ENCODE measurements around the gene ZSCAN12. TPM values are rescaled to one million over a fixed set of nuclear protein-coding genes. Genes with fewer than 3 reads are reported as not detected.
"Not testable (repeated sequence)": the region's sequence is repeated elsewhere in the genome, so short reads cannot be mapped to it uniquely, and the experiment has no call there.

ZSCAN12 gene
- total RNA-seq, 2 donors from 2014 or later = 5.6 to 6.4 TPM

DNA sequence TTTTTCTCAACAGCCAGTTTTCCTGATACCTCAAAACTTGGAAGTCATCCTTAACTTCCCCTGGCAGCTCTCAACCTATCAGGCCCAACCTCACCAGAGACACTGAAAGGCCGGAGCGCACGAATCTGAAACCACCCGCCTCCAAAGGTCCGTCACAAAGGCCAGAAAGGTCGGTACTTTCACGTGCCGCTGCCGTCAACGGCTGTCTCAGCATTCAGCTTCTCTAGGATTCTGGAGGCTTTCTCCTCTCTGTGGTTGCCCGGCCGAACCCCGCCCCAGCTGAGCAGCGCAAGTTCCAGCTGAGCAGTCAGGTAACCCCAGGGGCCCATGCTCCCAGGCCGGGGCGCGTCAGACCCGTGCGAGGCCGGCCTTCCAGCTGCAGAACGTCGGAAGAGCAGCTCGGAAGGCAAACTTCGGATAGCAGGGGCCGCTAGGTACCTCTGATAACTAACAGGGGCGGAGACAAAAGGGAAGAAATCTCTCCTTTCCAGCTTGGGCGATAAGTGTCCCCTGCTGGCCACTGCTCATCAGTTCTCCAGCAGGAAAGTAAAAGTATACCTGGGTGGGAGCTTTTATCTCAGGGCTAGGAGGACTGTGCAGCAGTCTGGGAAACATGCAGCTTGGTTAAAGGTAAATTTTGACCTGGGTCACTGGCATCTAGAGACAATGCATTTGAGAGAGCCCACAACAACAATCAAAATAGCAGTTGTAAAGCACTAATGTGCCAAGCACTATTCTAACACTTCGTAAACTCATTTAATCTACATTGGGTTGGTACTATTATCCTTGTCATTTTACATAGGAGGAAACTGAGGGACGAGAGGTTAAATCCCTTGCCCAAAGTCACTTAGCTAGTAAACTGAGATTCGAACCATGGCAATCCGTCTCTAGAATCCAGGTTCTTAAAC is 16.1 kb downstream of the ZSCAN12 start:
- no peaks in the 10 kb centered on the region for H3K27me3 Mint-ChIP-seq (ENCODE audit: low read depth)
- peak; percentile 81 to 84 for ATAC-seq (replicated peaks in 1 of 2)

DNA sequence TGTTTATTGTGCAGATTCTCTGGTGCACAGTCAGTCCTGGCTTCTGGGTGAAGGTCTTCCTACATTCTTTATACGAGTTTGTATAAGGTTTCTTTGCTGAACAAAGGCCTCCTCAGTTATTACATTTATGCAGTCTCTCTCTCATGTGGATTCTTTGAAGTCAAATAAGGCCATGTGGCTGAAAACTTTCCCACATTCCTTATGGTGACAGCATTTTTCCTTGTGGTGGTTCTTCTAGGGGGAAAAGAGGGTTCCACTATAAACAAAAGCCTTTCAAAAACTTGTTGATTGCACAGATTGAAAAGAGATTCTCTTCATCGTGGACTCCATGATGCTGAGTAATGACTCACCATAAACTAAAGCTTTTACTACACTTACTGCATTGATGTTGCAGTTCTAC is 19.2 kb downstream of the ZSCAN12 start:
- no peak for DNase-seq
- Mint-ChIP-seq H3K36me3 (ENCODE audit: insufficient read depth in 2 of 2) (peaks cover 17 to 26% of the 10 kb centered on the region in 2 donors), H3K27me3 (ENCODE audit: low read depth) (no peaks in the 10 kb centered on the region), H3K9me3 (no peaks in the 10 kb centered on the region), H3K27ac (no peak overlapping the region), H3K4me3 (no peak overlapping the region), H3K4me1 (ENCODE audit: low read depth) (peaks cover 17% of the 10 kb centered on the region)
- ATAC-seq (replicated peaks in 1 of 2) = no peak

More for the DNA sequence above, 16.1 kb downstream of the ZSCAN12 start:
- Mint-ChIP-seq H3K4me3 (peak overlapping the region; percentile 84 to 85), H3K9me3 (no peaks in the 10 kb centered on the region), H3K4me1 (ENCODE audit: low read depth) (peaks cover 17% of the 10 kb centered on the region), H3K36me3 (ENCODE audit: insufficient read depth in 2 of 2) (peaks cover 16 to 27% of the 10 kb centered on the region in 2 donors), H3K27ac (peak overlapping the region; percentile 18)
- peak; percentile 50 to 65 for DNase-seq

DNA sequence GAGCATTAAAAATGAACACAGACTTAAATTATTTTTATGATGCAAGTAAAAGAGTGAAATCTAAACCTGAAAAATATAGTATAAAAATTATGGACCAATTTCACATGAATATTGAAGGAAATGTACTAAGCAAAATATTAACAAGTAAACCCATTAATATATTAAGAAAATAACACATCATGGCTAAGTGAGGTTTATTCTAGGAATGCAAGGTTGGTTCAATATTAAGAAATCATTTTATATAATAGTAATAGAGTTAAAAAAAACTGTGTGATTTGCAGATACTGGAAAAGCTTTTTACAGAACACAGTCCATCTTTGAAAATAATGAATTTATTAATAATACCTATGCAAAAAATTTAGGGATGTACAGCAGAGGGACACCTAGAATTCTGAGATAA is 20.9 kb downstream of the ZSCAN12 start:
- Mint-ChIP-seq H3K9me3 (no peaks in the 10 kb centered on the region), H3K27me3 (ENCODE audit: low read depth) (no peaks in the 10 kb centered on the region), H3K4me3 (no peak overlapping the region), H3K4me1 (ENCODE audit: low read depth) (peaks cover 14% of the 10 kb centered on the region), H3K36me3 (ENCODE audit: insufficient read depth in 2 of 2) (peaks cover 17 to 26% of the 10 kb centered on the region in 2 donors), H3K27ac (no peak overlapping the region)
- ATAC-seq (replicated peaks in 1 of 2) = no peak
- no peak for DNase-seq

DNA sequence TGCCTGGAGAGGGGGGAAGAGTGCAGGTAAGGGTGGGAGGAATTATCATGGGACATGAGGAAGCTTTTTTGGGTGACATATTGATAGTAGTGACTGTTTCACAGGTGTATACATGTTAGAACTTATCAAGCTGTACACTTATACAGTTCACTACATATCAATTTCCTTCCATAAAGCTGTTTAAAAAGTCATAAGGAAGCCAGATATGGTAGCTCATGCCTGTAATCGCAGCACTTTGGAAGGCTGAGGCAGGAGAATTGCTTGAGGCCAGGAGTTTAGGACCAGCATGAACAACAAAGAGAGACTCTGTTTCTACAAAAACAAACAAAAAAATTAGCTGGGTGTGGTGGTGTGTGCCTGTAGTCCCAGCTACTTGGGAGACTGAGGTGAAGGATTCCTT is 21.7 kb downstream of the ZSCAN12 start:
- Mint-ChIP-seq H3K27me3 (ENCODE audit: low read depth) (no peaks in the 10 kb centered on the region), H3K36me3 (ENCODE audit: insufficient read depth in 2 of 2) (peaks cover 17 to 26% of the 10 kb centered on the region in 2 donors), H3K9me3 (no peaks in the 10 kb centered on the region), H3K4me1 (ENCODE audit: low read depth) (peaks cover 6% of the 10 kb centered on the region), H3K27ac (no peak overlapping the region), H3K4me3 (no peak overlapping the region)
- ATAC-seq (replicated peaks in 1 of 2) = no peak
- no peak for DNase-seq

DNA sequence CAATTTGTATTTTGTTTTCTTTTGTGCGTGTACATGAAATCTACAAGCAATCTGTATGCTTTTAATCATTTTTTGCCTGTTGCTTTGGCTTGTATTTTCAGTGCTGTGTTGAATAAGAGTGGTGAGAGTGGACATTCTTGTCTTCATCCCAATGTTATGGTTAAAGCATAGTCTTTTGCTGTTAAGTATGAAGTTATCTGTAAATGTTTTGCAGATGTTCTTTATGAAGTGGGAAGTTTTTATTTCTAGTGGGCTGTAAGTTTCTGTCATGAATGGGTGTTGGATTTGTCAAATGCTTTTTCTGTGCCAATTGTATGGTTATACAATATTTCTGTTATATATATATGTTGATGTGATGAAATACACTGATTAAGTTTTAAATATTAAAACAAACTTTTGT is 25.6 kb downstream of the ZSCAN12 start:
- no peak overlapping the region for H3K27ac Mint-ChIP-seq
- no peak for DNase-seq
- H3K27me3 Mint-ChIP-seq (ENCODE audit: low read depth) = no peaks in the 10 kb centered on the region
- no peaks in the 10 kb centered on the region for H3K4me1 Mint-ChIP-seq (ENCODE audit: low read depth)
- H3K4me3 Mint-ChIP-seq = no peak overlapping the region
- no peaks in the 10 kb centered on the region for H3K9me3 Mint-ChIP-seq
- ATAC-seq (replicated peaks in 1 of 2) = no peak
- H3K36me3 Mint-ChIP-seq (ENCODE audit: insufficient read depth in 2 of 2) = peaks cover 5% of the 10 kb centered on the region in 2 donors

DNA sequence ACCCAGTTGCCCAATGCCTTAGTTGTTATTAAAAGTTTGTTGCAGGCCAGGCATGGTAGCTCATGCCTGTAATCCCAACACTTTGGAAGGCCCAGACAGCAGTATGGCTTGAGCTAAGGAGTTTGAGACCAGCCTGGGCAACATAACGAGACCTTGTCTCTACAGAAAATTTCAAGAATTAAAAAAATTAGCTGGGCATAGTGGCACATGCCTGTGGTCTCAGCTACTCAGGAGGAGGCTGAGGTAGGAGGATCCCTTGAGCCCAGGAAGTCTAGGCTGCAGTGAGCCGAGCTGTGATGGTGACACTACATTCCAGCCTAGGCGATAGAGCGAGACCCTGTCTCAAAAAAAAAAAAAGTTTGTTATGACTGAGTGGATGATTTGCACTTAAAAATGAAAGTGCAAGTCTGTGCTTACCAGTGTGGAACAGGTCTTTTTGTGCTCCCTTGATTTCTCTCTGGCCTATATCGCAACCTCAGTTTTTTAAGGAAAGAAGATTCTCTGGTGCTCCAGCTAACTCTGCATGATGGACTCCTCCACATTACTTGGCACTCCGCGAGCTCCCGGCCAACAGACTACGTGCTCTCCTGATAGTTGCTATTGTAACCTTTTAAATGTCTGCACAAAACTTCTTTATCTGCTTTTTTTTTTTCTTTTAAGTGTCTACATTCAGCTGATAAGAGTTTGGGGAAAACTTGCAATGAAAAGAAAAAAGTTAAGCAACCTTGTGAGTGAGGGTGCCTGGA is 27.7 kb downstream of the ZSCAN12 start:
- DNase-seq (no peak), ATAC-seq (replicated peaks in 1 of 2) (no peak)
- Mint-ChIP-seq H3K9me3 (no peaks in the 10 kb centered on the region), H3K27me3 (ENCODE audit: low read depth) (no peaks in the 10 kb centered on the region), H3K4me3 (no peak overlapping the region), H3K4me1 (ENCODE audit: low read depth) (no peaks in the 10 kb centered on the region), H3K36me3 (ENCODE audit: insufficient read depth in 2 of 2) (no peaks in the 10 kb centered on the region), H3K27ac (no peak overlapping the region)

- Mint-ChIP-seq H3K27me3 (ENCODE audit: low read depth) (no peaks in the 10 kb centered on the region), H3K4me3 (no peak overlapping the region), H3K36me3 (ENCODE audit: insufficient read depth in 2 of 2) (no peaks in the 10 kb centered on the region), H3K27ac (no peak overlapping the region), H3K4me1 (ENCODE audit: low read depth) (no peaks in the 10 kb centered on the region), H3K9me3 (no peaks in the 10 kb centered on the region)
- DNase-seq = no peak
- ATAC-seq (replicated peaks in 1 of 2) = no peak
These were observed 28.3 kb downstream of the ZSCAN12 start for GRCh38 chr6:28371280-28371679.

- no peak for DNase-seq
- ATAC-seq (replicated peaks in 1 of 2) = no peak
- Mint-ChIP-seq H3K9me3 (no peaks in the 10 kb centered on the region), H3K27ac (no peak overlapping the region), H3K4me1 (ENCODE audit: low read depth) (no peaks in the 10 kb centered on the region), H3K27me3 (ENCODE audit: low read depth) (no peaks in the 10 kb centered on the region), H3K36me3 (ENCODE audit: insufficient read depth in 2 of 2) (peaks cover 0 to under 1% of the 10 kb centered on the region in 2 donors), H3K4me3 (no peak overlapping the region)
These were observed 29.1 kb downstream of the ZSCAN12 start for GRCh38 chr6:28370440-28370839.

DNA sequence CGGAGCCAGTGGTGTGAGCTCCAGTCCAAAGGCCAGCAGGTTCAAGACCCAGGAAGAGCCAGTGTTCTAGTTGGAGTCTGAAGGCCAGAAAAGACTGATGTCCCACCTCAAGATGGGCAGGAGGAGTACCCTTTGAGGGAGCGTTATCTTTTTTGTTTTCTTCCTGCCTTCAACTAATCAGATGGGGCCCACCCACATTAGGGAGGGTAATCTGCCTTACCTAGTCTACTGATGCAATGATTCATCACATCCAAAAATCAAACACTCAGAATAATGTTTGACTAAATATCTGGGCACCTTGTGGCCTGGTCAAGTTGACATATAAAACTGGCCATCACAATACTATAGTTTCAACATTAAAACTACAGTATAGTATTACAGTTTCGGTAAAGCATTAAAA is 30.1 kb downstream of the ZSCAN12 start:
- no peaks in the 10 kb centered on the region for H3K27me3 Mint-ChIP-seq (ENCODE audit: low read depth)
- peaks cover 4% of the 10 kb centered on the region in 2 donors for H3K36me3 Mint-ChIP-seq (ENCODE audit: insufficient read depth in 2 of 2)
- no peak overlapping the region for H3K27ac Mint-ChIP-seq
- H3K4me3 Mint-ChIP-seq = no peak overlapping the region
- H3K4me1 Mint-ChIP-seq (ENCODE audit: low read depth) = no peaks in the 10 kb centered on the region
- no peaks in the 10 kb centered on the region for H3K9me3 Mint-ChIP-seq
- no peak for ATAC-seq (replicated peaks in 1 of 2)
- no peak for DNase-seq

DNA sequence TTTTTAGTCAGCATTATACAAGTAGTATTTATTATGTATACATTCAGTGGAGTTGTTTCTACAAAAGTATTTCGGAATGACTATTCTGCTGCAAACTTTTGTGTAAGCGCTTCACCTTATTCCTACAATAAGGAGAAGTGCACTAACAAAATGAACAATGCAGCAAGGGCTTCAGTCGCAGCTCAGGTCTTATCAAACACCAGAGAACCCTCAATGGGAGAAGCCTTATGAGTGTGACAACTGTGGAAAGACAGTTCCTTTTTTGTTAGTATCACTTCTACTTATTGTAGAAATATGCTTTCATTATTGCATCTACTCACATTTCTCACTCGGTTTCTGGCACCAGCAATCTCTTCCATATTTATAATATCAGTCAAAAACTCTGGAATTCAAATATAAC is 31.0 kb downstream of the ZSCAN12 start:
- Mint-ChIP-seq H3K4me1 (ENCODE audit: low read depth) (no peaks in the 10 kb centered on the region), H3K27me3 (ENCODE audit: low read depth) (no peaks in the 10 kb centered on the region), H3K9me3 (no peaks in the 10 kb centered on the region), H3K27ac (no peak overlapping the region), H3K36me3 (ENCODE audit: insufficient read depth in 2 of 2) (peaks cover 4% of the 10 kb centered on the region in 2 donors), H3K4me3 (no peak overlapping the region)
- DNase-seq (no peak), ATAC-seq (replicated peaks in 1 of 2) (no peak)

- not testable (repeated sequence) for H3K27me3 Mint-ChIP-seq (ENCODE audit: low read depth); H3K4me1 Mint-ChIP-seq (ENCODE audit: low read depth); H3K4me3 Mint-ChIP-seq; H3K36me3 Mint-ChIP-seq (ENCODE audit: insufficient read depth in 2 of 2); H3K9me3 Mint-ChIP-seq; ATAC-seq (replicated peaks in 1 of 2); H3K27ac Mint-ChIP-seq; DNase-seq
These were observed 34.0 kb downstream of the ZSCAN12 start for GRCh38 chr6:28365590-28365989.

- no peak overlapping the region for H3K27ac Mint-ChIP-seq
- ATAC-seq (replicated peaks in 1 of 2) = no peak
- no peaks in the 10 kb centered on the region for H3K9me3 Mint-ChIP-seq
- no peak for DNase-seq
- H3K4me1 Mint-ChIP-seq (ENCODE audit: low read depth) = peaks cover 3% of the 10 kb centered on the region
- no peak overlapping the region for H3K4me3 Mint-ChIP-seq
- peaks cover 4% of the 10 kb centered on the region in 2 donors for H3K36me3 Mint-ChIP-seq (ENCODE audit: insufficient read depth in 2 of 2)
- no peaks in the 10 kb centered on the region for H3K27me3 Mint-ChIP-seq (ENCODE audit: low read depth)
These were observed 38.6 kb downstream of the ZSCAN12 start for GRCh38 chr6:28360961-28361360.

- H3K36me3 Mint-ChIP-seq (ENCODE audit: insufficient read depth in 2 of 2); H3K4me3 Mint-ChIP-seq; H3K9me3 Mint-ChIP-seq; H3K27ac Mint-ChIP-seq; ATAC-seq (replicated peaks in 1 of 2); H3K27me3 Mint-ChIP-seq (ENCODE audit: low read depth); DNase-seq: not testable (repeated sequence)
- H3K4me1 Mint-ChIP-seq (ENCODE audit: low read depth) = peaks cover 15% of the 10 kb centered on the region
These were observed 40.0 kb downstream of the ZSCAN12 start for GRCh38 chr6:28359562-28359961.

Data from activated T-cell treated with anti-CD3 and anti-CD28 coated beads, Interleukin-2, amount 50 U/mL, for 72 hours (primary cell).